GM18502 (cell line): Measurements from ENCODE around the gene ABCC1.
"Not testable (repeated sequence)": the region's sequence is repeated elsewhere in the genome, so short reads cannot be mapped to it uniquely, and the experiment has no call there.

Experiments
- ATAC-seq: cut with Tn5 transposase; IDR thresholded peaks from one replicate; pipeline ENCODE4 v1.9.1; 2021; ENCODE audit warnings: mild to moderate bottlenecking; ENCODE audit not compliant: unreplicated experiment, poor library complexity

ABCC1 gene

DNA sequence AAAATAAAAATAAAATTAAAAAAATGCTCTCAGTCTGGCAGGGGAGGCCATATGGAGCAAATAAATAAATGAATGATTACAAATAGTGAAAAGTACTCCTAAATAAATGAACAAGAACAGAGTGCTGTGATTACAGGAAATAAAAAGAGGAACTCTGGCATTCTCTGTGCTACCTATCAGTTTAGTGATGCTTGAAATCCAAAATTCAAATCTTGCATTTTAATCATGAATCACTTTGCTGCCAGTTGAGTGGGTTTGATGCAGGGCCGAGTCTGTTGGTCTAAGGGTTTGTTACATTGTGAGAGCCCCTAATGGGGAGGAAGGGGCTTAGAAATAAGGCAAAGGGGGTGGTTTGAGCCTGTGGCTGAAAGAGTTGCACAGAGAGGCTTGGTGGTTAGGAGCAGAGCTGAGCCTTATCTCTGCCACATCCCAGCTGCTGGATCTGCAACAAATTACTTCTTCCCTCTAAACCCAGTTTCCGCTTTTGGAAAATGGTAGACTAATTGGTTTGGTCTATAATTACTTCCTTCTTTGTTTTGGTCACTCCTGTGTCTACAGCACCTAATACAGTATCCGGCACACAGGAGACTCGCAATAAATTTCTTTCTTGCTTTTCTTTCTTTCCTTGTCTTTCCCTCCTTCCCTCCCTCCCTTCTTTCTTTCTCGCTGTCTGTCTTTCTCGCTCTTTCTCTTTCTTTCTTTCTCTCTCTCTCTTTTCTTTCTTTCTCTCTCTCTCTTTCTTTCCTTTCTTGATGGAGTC is 6.3 kb upstream of the ABCC1 start:
- no peak for ATAC-seq

DNA sequence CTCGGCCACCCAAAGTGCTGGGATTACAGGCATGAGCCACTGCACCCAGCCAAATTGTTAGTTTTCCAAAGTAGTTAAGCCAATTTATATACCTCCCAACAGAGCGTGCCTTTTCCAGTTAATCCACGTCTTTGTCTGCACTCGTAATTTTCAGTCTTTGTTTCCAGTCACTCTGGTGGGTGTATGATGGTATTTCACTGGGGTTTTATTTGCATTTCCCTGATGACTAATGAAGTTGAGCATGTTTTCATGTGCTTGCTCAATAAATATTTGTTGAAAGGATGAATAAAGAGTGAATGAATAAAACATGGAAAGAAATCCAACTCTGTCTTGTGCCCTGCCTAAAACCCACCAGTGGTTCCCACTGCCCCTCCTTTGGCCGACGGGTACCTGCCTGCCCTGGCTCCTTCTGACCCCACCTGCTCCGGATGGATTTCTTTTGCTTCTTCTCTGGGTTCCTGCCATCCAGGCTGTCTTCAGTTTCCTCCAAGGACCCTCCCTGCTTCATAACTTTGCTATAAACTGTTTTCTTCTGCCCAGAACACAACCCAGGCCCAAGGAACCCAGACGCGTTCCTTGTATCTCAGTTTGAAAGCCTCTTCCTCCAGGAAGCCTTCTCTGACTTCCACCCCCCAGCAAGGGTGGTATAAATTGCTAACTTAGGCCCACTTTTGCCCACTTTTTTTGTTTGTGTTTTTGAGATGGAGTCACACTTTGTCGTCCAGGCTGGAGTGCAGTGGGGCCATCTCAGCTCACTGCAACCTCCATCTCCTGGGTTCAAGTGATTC is 3.0 kb upstream of the ABCC1 start:
- no peak for ATAC-seq

DNA sequence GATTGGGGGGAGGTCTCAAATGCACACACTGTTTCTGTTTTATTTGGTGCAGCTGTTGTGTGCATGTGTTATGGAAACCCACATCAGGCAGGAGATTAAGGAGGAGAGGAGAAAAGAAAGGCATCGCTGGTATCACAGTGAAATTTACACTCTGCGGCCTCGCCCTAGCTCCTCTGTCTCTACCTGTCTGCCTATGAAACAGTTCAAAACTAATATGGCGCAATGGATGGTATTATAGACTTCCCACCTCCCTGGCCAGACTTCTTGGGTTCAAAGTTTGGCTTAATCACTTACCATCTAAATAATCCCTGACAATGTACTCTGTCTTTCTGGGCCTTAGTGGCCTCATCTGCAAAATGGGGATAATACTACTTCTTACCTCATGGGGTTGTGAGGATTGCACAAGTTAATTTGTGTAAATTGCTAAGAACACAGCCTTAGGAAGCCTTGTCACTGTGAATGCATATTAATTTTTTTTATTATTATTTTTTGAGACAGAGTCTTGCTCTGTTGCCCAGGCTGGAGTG is 1.4 kb upstream of the ABCC1 start:
- no peak for ATAC-seq

DNA sequence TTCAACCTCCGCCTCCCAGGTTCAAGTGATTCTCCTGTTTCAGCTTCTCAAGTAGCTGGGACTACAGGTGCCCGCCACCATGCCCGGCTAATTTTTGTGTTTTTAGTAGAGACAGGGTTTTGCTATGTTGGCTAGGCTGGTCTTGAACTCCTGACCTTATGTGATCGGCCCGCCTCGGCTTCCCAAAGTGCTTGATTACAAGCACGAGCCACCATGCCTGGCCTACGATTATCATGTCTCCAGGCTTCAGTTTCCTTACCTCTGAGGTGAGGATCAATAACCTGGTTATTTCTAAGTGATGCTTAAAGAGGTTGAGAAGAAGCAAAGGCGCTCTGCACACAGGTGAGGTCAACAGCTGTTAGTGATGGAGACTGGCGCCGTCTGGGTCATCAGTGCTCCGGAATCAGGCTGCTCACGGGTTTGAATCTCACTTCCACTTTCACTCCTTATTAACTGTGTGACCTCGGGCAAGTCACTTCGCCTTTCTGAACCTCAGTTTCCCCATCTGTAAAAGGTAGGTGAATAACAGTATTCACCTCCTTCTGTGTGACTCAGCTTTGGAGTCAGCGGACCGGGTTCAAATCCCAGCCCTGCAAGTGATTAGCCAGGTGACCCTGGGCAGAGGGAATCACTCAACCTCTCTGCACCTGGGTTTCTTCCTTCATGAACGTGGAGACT is 745 bp upstream of the ABCC1 start:
- ATAC-seq = peak; percentile 41

DNA sequence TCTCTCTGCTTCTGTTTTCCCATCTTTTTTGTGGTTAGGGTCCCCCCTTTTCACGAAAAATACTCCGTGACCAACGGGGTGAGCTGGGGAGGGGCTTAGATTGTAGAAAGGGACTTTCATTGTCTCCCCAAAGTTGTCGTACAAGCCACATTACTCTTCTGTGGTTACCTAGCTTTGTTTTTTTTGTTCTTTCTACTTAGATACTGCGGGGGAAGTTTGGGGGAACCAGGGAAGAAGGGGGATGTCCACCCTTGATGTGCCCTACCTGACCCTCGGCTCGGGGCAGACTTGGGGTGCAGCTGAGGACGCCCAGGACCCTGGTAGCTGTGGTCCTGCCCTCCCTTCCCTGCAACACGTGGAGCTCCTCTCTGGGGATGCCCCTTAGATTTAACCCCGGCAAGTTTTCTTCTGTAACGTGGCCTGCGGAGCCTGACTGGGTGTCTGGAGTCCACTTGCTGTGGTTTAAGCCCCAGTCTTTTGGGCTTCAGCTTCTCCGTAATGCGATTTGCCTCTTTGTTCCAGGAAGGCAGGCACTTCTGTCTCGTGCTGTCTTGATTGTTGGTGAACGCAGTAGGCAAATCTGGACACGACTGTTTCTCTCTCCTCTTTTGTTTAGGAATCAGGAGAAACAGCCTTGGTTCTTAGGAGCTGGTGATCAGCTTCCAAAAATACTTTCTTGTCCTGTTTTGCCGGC is 892 bp downstream of the ABCC1 start:
- ATAC-seq = no peak

DNA sequence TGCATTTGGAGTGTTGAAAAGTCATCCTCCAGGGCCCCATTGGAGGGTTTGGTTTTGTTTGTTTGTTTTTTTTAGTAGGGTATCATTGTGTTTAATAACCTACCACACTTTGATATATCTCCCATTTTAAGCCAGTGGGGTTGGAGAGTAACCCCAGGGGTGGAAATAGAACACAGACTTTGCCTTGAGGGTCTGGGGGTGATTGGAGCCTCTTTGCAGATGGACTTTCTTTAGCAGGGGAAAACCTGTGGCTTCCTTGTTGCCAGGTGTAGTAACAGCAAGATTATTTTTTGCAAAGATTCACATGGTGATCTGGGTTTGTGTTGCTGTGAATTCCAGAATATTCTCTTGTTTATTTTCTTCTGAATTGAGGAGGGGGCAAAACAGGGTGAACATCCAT is 1.5 kb downstream of the ABCC1 start:
- ATAC-seq = no peak

DNA sequence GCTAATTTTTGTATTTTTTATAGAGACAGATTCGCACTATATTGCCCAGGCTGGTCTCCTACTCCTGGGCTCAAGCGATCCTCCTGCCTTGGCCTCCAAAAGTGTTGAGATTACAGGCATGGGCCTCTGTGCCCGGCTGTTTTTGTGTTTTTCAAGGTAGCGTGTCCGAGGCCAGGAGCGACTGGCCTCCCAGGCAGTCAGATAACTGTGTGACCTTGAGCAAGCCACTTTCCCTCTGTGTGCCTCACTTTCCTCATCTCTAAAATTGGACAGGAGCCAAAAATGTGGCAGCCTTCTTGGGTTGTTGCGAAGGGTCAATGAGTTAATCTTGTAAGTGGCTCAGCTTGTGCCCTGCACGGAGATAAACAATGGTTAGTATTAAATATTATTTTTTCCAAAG is 2.4 kb downstream of the ABCC1 start:
- no peak for ATAC-seq

DNA sequence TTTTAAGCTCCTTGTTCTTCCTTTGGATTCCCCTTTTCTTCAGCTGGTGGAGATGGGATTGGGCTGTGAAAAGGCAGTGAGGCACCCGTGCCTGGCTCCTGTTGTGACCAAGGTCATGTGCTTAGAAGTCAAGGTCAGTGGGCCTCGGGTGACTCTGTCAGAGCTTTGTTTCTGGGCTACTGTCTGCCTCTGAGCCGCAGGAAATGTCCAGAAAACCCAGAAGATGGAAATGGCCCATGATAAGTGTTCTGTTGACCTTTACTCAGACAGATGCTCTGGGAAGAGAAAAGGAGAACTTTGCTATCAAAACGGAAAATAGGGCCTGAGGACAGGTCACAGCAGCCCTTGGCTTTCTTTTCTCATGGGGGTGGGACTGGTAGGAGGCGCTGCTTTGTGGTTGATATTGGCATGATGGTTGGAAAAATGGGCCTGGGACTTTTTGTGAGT is 2.9 kb downstream of the ABCC1 start:
- ATAC-seq = no peak

DNA sequence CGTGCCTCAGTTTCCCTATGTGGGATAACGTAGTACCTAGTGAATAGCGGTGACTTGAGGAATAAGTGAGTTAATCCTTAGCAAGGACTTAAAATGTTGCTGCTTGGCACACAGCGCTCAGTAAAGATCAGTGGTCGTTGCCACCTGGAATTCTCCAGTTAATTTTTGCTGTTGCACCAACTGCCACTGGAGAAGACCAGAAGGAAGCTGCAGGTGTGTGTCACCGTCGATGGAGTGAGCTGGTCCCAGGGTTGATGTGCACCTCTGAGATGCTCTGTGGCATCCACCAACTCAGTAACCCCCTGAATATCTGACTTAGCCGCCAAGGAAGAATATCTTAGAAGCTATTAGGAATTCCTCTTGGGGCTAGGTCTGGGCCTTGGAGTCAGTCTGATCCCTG is 4.1 kb downstream of the ABCC1 start:
- ATAC-seq = no peak

DNA sequence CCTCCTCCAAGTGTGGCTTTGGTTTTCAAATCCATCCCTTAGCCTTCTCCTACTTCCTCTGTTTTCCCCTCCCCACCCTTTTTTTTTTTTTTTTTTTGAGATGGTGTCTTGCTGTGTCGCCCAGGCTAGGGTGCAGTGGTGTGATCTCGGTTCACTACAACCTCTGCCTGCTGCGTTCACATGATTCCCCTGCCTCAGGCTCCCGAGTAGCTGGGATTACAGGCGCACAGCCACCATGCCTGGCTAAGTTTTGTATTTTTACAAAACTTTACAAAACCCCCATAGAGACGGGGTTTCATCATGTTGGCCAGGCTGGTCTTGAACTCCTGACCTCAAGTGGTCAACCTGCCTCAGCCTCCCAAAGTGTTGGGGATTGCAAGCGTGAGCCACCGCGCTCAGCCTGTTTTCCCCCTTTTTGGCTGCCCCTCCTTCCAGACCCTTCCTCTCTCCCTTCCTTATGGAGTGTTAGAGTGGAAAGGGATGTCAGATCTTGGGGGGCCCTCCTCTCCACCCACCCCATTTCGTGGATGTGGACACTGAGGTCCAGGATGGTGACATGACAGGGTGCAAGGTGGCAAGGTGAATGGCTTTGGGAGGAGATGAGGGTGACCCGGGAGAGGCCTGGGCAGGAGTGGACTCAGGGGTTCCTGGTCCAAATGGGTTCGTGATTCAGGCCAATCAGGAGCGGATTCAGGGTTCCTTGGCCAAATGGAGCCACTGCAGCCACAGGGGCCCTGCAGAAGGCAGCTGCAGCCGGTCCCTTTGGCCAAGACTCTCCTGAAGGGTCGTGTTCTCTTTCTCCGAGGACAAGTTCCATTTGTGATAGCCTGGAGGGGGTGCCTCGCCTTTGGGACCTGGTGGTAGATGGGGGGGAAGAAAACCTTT is 4.8 kb downstream of the ABCC1 start:
- no peak for ATAC-seq

DNA sequence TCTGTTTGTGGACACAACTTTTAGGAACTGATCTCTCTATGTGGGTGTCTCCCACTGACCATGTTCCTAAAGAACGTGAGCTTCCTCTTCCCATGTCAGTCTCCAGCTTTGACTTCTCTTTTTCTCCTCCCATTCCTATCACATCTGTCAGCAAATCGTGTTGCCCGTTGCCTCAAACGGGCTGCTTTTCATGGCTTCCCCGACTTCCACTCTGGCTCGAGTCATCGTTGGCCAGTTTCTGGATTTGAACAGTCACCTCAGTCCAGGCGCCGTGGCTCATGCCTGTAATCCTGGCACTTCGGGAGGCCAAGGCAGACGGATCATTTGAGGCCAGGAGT is 5.4 kb downstream of the ABCC1 start:
- no peak for ATAC-seq

DNA sequence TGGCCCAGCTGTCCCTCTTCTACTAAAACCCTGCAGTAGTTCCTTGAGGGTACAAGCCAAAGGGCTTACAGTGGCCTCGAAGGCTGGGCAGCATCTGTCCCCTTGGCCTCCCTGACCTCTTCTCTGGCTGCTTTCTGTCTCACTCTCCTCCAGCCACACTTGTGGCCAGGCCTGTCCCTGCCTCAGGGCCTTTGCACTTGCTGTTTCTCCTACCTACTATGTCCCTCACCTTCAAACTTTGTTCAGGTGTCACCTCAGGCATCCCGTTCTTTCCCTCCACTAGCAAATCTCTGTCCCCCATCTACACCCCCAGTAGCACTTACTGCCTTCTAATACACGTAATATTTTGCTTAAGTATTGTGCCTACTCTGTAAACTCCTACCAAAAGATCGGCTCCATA is 6.0 kb downstream of the ABCC1 start:
- no peak for ATAC-seq

DNA sequence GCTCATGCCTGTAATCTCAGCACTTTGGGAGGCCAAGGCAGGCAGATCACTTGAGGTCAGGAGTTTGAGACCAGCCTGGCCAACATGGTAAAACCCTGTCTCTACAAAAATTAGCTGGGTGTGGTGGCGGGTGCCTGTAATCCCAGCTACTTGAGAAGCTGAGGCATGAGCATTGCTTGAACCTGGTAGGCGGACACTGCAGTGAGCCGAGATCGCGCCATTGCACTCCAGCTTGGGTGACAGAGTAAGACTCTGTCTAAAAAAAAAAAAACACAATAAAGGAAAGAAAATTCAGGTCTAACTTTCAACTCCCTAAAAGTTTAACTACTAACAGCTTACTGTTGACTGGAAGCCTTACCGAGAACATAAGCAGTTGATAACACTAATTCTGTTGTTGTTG is 6.7 kb downstream of the ABCC1 start:
- not testable (repeated sequence) for ATAC-seq

DNA sequence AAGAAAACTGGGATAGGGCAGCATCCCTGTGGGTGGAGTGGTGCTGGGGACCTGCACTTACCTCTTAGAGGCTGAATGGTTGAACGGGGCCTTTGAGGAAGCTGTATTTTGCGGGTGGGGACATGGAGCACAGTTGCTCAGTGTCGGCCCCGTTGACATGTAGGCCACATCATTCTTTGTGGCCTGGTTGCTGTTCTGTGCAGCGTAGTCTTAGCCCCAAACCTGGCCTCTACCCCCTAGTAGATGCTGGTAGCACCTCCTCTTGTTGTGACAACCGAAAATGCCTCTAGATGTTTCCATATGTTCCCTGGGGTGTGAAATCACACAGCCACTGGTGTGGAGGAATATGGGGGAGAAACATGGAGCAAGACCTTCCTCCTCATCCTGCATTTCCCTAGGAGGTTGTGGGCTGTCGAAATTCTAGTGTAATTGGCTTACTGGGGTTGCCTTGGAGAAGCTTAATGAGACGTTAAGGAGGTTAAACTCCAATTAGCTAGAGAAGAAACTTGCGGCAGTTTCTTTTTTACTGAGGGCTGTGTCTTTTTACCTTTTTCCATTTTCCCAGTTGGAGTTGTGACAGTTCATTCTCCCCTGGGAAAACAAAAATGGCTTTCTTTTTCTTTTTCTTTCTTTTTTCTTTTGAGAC is 9.4 kb downstream of the ABCC1 start:
- ATAC-seq = no peak

DNA sequence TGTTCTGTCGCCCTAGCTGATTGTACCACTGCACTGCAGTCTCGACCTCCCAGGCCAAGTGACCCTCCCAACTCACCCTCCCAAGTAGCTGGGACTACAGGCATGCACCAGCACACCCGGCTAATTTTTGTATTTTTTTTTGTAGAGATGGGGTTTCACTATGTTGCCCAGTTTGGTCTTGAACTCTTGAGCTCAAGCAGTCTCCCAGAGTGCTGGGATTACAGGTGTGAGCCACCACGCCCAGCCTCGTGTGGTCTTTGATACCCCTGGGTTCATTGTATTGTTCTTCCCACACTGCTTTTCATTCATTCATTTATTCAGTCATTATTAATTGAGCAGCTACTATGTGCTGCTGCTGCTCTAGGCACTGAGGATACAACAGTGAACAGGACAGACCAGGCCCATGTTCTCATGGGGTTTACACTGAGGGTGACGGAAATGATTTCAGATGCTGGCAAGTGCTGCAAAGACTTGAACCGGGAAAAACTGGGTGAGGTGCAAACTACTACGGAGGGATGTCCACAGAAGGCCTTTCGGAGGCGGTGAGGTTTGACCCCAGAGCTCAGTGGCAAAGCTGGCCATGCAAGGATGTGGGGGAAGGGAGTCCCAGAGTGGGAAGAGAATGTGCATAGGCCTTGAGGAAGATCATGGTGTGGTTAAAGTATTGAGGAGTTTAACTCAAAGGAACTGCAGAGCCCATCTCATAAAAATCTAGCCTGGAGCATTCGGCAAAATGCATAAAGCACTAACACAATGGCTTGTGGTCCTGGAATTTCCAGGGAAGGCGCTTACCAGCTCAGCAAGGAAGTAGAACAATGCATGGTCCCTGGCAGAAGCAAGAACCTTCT is 10.9 kb downstream of the ABCC1 start:
- no peak for ATAC-seq

DNA sequence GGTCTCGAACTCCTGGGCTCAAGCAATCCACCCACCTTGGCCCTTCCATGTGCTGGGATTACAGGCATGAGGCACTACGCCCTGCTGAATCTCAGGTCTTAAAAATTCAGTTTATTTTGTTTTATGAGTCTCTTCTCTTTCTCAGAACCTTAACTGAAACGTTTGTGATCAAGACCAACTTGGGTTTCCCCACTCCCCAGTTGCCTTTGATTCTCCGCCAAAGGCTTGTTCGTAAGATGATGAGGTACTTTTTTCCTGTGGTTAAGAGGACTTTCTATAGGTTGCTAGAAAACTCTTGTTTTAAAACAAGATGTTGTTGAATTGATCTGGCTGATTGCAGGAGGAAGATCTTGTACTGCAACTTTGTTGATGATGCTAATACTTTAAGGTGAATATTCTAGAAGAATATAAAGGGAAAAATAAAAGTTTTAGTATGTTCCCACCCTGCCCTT is 11.7 kb downstream of the ABCC1 start:
- peak; percentile 79 for ATAC-seq

DNA sequence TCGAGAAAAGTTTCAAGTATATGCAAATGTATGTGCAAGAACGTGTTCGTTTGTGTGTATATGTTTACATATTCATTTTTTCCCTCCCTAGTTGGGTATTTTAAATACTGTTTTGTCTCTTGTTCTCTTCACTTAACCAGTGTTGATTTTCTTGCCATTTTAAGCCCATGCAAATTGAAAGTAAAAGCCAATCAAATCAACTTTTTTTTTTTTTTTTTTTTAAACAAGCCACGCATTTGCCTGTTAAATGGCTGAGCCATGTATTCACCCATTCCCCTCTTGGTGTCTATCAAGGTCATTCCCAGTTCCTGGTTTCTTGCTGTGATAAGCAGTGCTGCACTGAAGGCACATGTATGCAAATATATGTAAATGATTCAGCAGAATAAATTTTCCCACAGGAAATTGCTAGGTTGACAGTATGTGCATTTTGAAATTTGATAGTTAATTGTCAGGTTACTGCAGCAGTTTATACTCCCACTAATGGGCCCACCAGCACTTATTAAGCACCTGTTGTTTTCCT is 12.2 kb downstream of the ABCC1 start:
- peak; percentile 31 for ATAC-seq
